K562 treated with DMSO at 1 percent for 4 hours (cell line): ENCODE data around the gene SLC17A7. TPM values are rescaled to one million over a fixed set of nuclear protein-coding genes. Genes with fewer than 3 reads are reported as not detected.

Experiments
- total RNA-seq: library from RNA; unstranded; fragments of 300-600 nt; gene quantifications from 2 replicates; pipeline ENCODE4 v1.2.3, GENCODE V29; 2022; ENCODE audit not compliant: insufficient read depth

Gene SLC17A7
- total RNA-seq = 9.3 and 13.4 TPM in 2 replicates

DNA sequence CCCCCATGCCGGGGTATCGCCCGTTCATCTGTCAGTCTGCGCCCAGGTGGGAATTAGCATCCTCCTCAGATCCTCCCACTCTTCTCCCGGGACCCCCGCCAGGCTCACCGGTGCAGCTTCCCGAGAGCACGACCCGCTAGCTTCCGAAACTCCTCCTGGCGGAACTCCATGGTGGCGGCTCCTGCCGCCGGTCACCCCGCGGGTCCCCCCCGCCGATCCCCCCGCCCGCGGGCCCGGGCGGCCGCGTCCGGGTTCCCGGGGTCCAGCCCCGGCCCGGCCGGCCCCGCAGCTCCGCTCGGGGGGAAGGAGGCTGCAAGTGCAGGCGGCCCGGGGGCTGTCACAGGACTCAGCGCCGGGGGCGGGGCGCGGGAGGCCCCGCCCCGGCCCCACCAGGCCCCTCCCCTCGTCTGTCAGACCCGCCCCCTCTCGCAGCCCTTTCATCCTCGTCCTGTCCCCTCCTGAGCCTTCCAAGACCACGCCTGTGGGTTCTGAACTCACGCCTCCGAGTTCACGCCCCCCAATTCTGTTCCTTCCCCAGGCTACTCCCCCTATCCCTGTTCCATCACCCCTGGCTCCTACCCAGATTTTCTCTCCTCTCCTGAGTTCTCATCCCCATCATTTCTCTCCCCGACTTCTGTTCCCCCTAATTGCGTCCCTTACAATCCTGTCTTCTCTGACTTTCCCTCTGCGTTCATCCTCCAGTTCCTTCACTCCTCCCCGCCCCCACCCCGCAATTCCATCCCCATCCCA is at the start of gene SLC17A7:
TSS of gene SLC17A7 (minus strand) at position 318 of the 750 bp plus-strand sequence. CDS start at position 170, 148 bp downstream.

GRCh38 chr19:49487277-49488045 is 46.1 kb upstream of the SLC17A7 start, which contains the start of gene RPL13A:
Gene RPL13A (plus strand): TSS chr19:49487608. CDS start chr19:49487630, 22 bp downstream.

GRCh38 chr19:49473868-49474541 is 32.7 kb upstream of the SLC17A7 start, which contains the start of gene FLT3LG:
Gene FLT3LG (plus strand): TSS chr19:49474215. CDS start chr19:49474640, 425 bp downstream.

DNA sequence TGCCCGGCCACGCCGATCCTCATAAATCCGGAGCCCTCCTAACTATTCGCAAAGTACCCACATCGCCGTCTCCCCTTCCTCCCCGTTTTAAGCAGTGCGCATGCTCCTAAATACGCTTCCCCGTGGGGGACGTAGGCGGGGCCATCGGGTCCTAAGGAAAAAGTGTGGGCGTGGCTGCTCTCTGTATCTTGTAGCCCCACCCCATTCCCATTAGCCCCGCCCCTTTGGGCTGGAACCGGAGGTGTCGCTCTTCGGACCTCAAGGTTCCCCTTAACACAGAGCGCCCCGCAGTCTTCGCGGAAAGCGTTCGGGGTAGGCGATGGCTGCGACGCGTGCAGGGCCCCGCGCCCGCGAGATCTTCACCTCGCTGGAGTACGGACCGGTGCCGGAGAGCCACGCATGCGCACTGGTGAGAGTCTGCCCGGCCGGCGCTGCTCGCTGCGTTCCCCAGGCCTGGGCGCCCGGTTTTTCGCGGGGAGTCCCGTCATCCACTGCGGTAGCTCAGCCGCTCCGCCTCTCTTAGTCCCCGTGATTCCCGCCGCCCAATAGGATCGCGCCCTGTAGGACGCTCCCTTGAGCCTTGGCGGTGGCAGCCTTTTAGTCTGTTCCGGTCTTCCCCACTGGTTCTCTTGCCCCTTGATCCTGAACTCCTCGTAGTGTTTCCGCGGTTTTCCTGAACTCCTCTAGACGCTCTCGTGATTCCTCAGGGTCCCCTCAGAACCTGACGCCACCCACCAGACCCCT is 11.9 kb upstream of the SLC17A7 start, which contains the start of gene ALDH16A1:
TSS of gene ALDH16A1 (plus strand) at position 213 of the 744 bp plus-strand sequence. CDS start at position 320, 107 bp downstream.

GRCh38 chr19:49451430-49452181 is 10.3 kb upstream of the SLC17A7 start, which contains the start of gene PIH1D1:
Gene PIH1D1 (minus strand): TSS chr19:49451814. CDS start chr19:49451574, 240 bp downstream.

GRCh38 chr19:49425178-49425577 is 16.1 kb downstream of the SLC17A7 start, which contains the start of gene GFY:
Gene GFY (plus strand): TSS chr19:49425388. CDS start chr19:49426431, 1,043 bp downstream.

DNA sequence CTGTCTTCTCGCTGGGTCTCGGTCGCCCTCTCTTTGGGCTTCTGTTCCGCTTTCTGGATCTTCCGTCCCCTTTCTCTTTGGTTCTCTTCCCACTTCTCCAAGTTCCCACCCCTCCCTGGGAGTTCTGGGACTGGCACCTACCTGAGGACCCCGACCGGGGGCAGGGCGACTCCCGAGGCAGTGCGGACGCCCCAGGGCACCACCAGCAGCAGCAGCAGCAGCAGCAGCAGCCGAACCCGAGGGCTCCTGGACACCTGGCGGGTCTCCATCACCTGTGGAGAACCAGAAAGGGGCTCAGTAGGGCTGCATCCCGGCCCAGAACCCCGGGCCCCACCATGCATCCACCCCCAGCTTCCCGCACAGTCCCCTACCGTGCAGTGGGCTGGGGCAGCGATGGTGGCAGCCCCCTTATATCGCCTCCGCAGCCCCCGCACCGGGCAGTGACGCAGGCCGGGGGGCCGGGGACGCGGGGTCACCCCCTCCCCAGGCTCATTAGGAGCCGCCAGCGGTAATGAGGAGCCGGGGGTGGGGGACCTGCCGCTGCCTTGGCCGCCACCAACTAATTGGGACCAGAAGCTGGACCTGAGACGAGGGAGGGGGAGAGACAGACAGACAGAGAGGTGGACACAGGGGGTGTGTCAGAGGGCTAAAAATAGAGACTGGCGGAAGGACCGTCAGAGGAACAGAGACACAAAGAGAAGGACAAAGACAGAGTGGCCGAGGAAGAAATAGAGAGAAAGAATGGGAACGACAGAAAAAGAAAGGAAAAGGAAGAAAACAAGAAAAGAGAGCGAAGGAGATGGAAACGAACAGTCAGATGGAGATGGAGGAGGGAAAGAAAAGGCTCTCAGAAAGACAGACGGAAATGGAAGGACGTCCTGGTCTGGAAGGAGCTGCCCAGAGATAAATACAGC is 18.0 kb downstream of the SLC17A7 start, which contains the start of gene PTH2:
TSS of gene PTH2 (minus strand) at position 371 of the 914 bp plus-strand sequence. CDS start at position 269, 102 bp downstream.

DNA sequence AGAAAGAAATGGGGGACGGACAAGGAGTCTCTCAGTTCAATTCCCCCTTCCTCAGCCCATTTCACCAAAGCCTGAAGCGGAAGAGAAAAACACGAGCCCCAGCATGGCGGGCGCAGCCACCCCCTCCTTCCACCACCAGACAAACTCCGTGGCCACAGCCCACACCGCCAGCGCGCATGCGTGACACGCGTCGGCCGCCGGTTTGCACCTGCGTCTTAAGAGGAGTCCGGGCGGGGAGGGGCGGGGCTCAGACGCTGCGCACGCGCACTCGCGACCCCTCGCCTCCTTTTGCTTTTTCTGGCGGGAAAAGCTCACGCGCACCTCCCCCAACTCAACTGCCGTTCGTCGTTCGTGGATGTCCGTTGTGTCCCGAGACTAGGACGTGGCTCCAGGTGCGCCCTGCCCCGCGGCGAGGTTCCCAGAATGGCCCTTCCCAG is 53.4 kb downstream of the SLC17A7 start, which contains the start of gene KASH5:
TSS of gene KASH5 (plus strand) at position 314 of the 437 bp plus-strand sequence. CDS start 2,635 bp downstream, outside the sequence.

Other genes starting within 250 kb of the SLC17A7 start
- gene SLC6A16, start 116.3 kb downstream of the SLC17A7 start, total RNA-seq = 4.4 TPM in 1 of 2 replicates, not detected in the other
- gene CD37, start 106.1 kb downstream of the SLC17A7 start, total RNA-seq = 17.6 and 20.7 TPM in 2 replicates
- 15.2 and 18.8 TPM in 2 replicates for gene TEAD2, start 79.1 kb downstream of the SLC17A7 start, total RNA-seq
- not detected in 2 replicates for gene DKKL1, start 77.7 kb downstream of the SLC17A7 start, total RNA-seq
- gene KASH5, start 53.3 kb downstream of the SLC17A7 start, total RNA-seq = 0.70 and 0.84 TPM in 2 replicates
- not detected in 2 replicates for gene PTH2, start 18.1 kb downstream of the SLC17A7 start, total RNA-seq
- not detected in 2 replicates for gene GFY, start 16.1 kb downstream of the SLC17A7 start, total RNA-seq
- 160 and 172 TPM in 2 replicates for gene PIH1D1, start 10.3 kb upstream of the SLC17A7 start, total RNA-seq
- gene ALDH16A1, start 11.7 kb upstream of the SLC17A7 start, total RNA-seq = 25.7 and 31.3 TPM in 2 replicates
- 6.9 and 9.0 TPM in 2 replicates for gene FLT3LG, start 32.7 kb upstream of the SLC17A7 start, total RNA-seq
- 9,551 and 10,252 TPM in 2 replicates for gene RPL13A, start 46.1 kb upstream of the SLC17A7 start, total RNA-seq
- 7,062 and 7,239 TPM in 2 replicates for gene RPS11, start 54.9 kb upstream of the SLC17A7 start, total RNA-seq
- 9.0 and 11.5 TPM in 2 replicates for gene FCGRT, start 71.1 kb upstream of the SLC17A7 start, total RNA-seq
- gene RCN3, start 86.5 kb upstream of the SLC17A7 start, total RNA-seq = 6.0 and 10.4 TPM in 2 replicates
- gene NOSIP, start 139.0 kb upstream of the SLC17A7 start, total RNA-seq = 307 and 345 TPM in 2 replicates
- gene PRRG2, start 139.8 kb upstream of the SLC17A7 start, total RNA-seq = 0.84 TPM in 1 of 2 replicates, not detected in the other
- gene PRR12, start 149.7 kb upstream of the SLC17A7 start, total RNA-seq = 9.5 and 10.7 TPM in 2 replicates
- 12.7 and 23.1 TPM in 2 replicates for gene RRAS, start 198.6 kb upstream of the SLC17A7 start, total RNA-seq
- 40.7 and 59.9 TPM in 2 replicates for gene SCAF1, start 200.7 kb upstream of the SLC17A7 start, total RNA-seq
- 84.6 and 91.3 TPM in 2 replicates for gene IRF3, start 224.3 kb upstream of the SLC17A7 start, total RNA-seq
- gene BCL2L12, start 224.4 kb upstream of the SLC17A7 start, total RNA-seq = 215 and 249 TPM in 2 replicates
- gene PRMT1, start 235.7 kb upstream of the SLC17A7 start, total RNA-seq = 202 and 231 TPM in 2 replicates
- 9.8 and 16.9 TPM in 2 replicates for gene ADM5, start 248.1 kb upstream of the SLC17A7 start, total RNA-seq
- 2.4 and 5.5 TPM in 2 replicates for gene CPT1C, start 249.6 kb upstream of the SLC17A7 start, total RNA-seq